Upper lobe of left lung (tissue), 6 donors: Measurements from ENCODE around the gene CHAF1A. TPM values are rescaled to one million over a fixed set of nuclear protein-coding genes. Genes with fewer than 3 reads are reported as not detected.

Experiments
- ATAC-seq, 2 donors: fragments of 200-7000 bp; cut with Tn5 transposase; one replicate each; pipeline ENCODE4 v1.9.1; 2022; ENCODE audit warnings: mild to moderate bottlenecking in 2 of 2, moderate library complexity in 2 of 2; ENCODE audit not compliant: low FRiP score in 2 of 2
- DNase-seq, 2 donors: peaks; one replicate each; pipeline ENCODE4 v3.0.0-alpha.2; 2019 to 2020
- H3K27ac ChIP-seq, 4 donors: fragments of 200-600 bp; sonication (generic); one replicate each; pipeline ENCODE4 v1.5.1; 2016 to 2019
- H3K27me3 ChIP-seq, 4 donors: fragments of 200-600 bp; sonication (generic); one replicate each; pipeline ENCODE4 v1.5.1; 2017 to 2019
- H3K36me3 ChIP-seq, 4 donors: fragments of 200-600 bp; sonication (generic); one replicate each; pipeline ENCODE4 v1.5.1; 2016 to 2019
- H3K4me1 ChIP-seq, 4 donors: fragments of 200-600 bp; sonication (generic); one replicate each; pipeline ENCODE4 v1.5.1; 2018 to 2019
- H3K4me3 ChIP-seq, 4 donors: fragments of 200-600 bp; sonication (generic); one replicate each; pipeline ENCODE4 v1.5.1; 2017 to 2019; ENCODE audit warnings: mild to moderate bottlenecking in 2 of 4, moderate library complexity in 1 of 4
- H3K9me3 ChIP-seq, 4 donors: fragments of 200-600 bp; sonication (generic); one replicate each; pipeline ENCODE4 v1.5.1; 2018 to 2019
- CTCF ChIP-seq, 6 experiments: fragments of 450-650 bp in 4 of 6; fragments of 200-600 bp in 2 of 6; sonication (generic) in 2 of 6; IDR thresholded peaks; one replicate each; pipeline ENCODE4 v1.5.1; 2016 to 2019; ENCODE audit warnings: antibody characterized with exemption in 6 of 6
- EP300 ChIP-seq, 4 donors: sonication (generic); formaldehyde crosslinking; IDR thresholded peaks; one replicate each; pipeline ENCODE4 v1.5.1; 2017; ENCODE audit warnings: antibody characterized with exemption in 4 of 4, control low read depth in 2 of 4
- POLR2A ChIP-seq, 4 donors: fragments of 450-650 bp; IDR thresholded peaks; one replicate each; pipeline ENCODE4 v1.5.1; 2016 to 2017; ENCODE audit warnings: antibody characterized with exemption in 4 of 4, mild to moderate bottlenecking in 2 of 4
- POLR2AphosphoS5 ChIP-seq, 2 donors: sonication (generic); formaldehyde crosslinking; IDR thresholded peaks; one replicate each; pipeline ENCODE4 v1.5.1; 2017; ENCODE audit warnings: antibody characterized with exemption in 2 of 2
- WGBS, 2 donors: methylation state at CpG; one replicate each; pipeline ENCODE4 v1.1.5; 2017 to 2018; 5-methylcytosine and 5-hydroxymethylcytosine counted together
- small RNA-seq, 4 donors: library from RNA; depleted of rRNA; stranded (forward); fragments of <200 nt; gene quantifications; one replicate each; pipeline ENCODE3, GENCODE V24; 2016
- total RNA-seq, 6 donors: library from RNA; depleted of rRNA in 4 of 6; stranded (reverse); fragments of >200 nt in 4 of 6; gene quantifications; one replicate each; pipeline versions ENCODE4 v1.1.0 to v1.2.1, GENCODE V29; 2016 to 2021
- donor health status: DM: no; HTN: no; CAD: no; lungs with moderate emphysema.
- donor health status: DM: no; HTN: yes; CAD: no; lungs with severe emphysema.

The CHAF1A gene
- total RNA-seq, 6 donors from 2014 or later, result 3.3 to 16.8 (median 10.1) TPM

- Histone ChIP-seq H3K27ac (no peak overlapping the region), H3K9me3 (no peaks in the 10 kb centered on the region), H3K4me3 (no peak overlapping the region), H3K4me1 (no peaks in the 10 kb centered on the region), H3K27me3 (no peaks in the 10 kb centered on the region), H3K36me3 (peaks cover 11 to 67% (median 38%) of the 10 kb centered on the region in 4 donors)
- TF ChIP-seq POLR2AphosphoS5 (IDR thresholded peaks at IDR 0.05), result no peak
- no peak for TF ChIP-seq POLR2A (IDR thresholded peaks at IDR 0.05)
- TF ChIP-seq EP300 (IDR thresholded peaks at IDR 0.05), result no peak
- TF ChIP-seq CTCF (IDR thresholded peaks at IDR 0.05), result no peak
- no peak for ATAC-seq
- WGBS, 2 donors, result 93 to 94% methylated on average over 29 of the region's 29 CpGs
- no peak for DNase-seq
These were observed 86.1 kb downstream of the CHAF1A start for GRCh38 chr19:4488496-4488895.

GRCh38 chr19:4491446-4491845, 89.0 kb downstream of the CHAF1A start:
- no peak for DNase-seq
- H3K9me3 ChIP-seq, result no peaks in the 10 kb centered on the region

GRCh38 chr19:4492337-4493103, 90.1 kb downstream of the CHAF1A start:
- H3K27ac ChIP-seq, result no peak overlapping the region
- no peak overlapping the region for H3K4me3 ChIP-seq
- no peaks in the 10 kb centered on the region for H3K4me1 ChIP-seq
- ATAC-seq, result no peak
- WGBS, 2 donors, result 93 to 95% methylated on average over 3 of the region's 3 CpGs
- H3K36me3 ChIP-seq, result peaks cover 26 to 87% (median 68%) of the 10 kb centered on the region in 4 donors
- no peak for TF ChIP-seq POLR2AphosphoS5 (IDR thresholded peaks at IDR 0.05)
- TF ChIP-seq EP300 (IDR thresholded peaks at IDR 0.05), result no peak
- no peak for TF ChIP-seq CTCF (IDR thresholded peaks at IDR 0.05)
- no peak for TF ChIP-seq POLR2A (IDR thresholded peaks at IDR 0.05)
- no peaks in the 10 kb centered on the region for H3K27me3 ChIP-seq
- no peaks in the 10 kb centered on the region for H3K9me3 ChIP-seq
- no peak for DNase-seq

More at GRCh38 chr19:4491446-4491845, 89.0 kb downstream of the CHAF1A start:
- ATAC-seq, result no peak
- H3K36me3 ChIP-seq, result peaks cover 26 to 82% (median 60%) of the 10 kb centered on the region in 4 donors
- WGBS, 2 donors, result 98 to 100% methylated on average over 9 to 21 of the region's 21 CpGs
- H3K27ac ChIP-seq, result no peak overlapping the region
- H3K4me3 ChIP-seq, result no peak overlapping the region
- no peaks in the 10 kb centered on the region for H3K4me1 ChIP-seq
- no peak for TF ChIP-seq EP300 (IDR thresholded peaks at IDR 0.05)
- no peak for TF ChIP-seq CTCF (IDR thresholded peaks at IDR 0.05)
- no peak for TF ChIP-seq POLR2AphosphoS5 (IDR thresholded peaks at IDR 0.05)
- H3K27me3 ChIP-seq, result no peaks in the 10 kb centered on the region

Small RNAs within 50 kb of the gene (small RNA-seq; reads per million reads assigned to genes)
- 0 reads per million in 4 donors for gene MIR4746

Other genes with a start within 250 kb of the CHAF1A start
- under 1 TPM in 1 of 6 donors, not detected in 5; 0.14 TPM for gene CREB3L3, start 249.0 kb upstream of the CHAF1A start, total RNA-seq
- 10 to 100 TPM; 20.8 to 55.0 (median 27.8) TPM for gene SIRT6, start 220.1 kb upstream of the CHAF1A start, total RNA-seq
- 10 to 100 TPM in 1 of 6 donors, 1 to 10 TPM in 3, under 1 TPM in 2; 0.46 to 10.5 (median 1.3) TPM for gene ANKRD24, start 220.0 kb upstream of the CHAF1A start, total RNA-seq
- gene EBI3, start 173.1 kb upstream of the CHAF1A start, total RNA-seq, result 1 to 10 TPM; 1.7 to 7.4 (median 2.5) TPM
- 10 to 100 TPM; 18.8 to 36.6 (median 25.4) TPM for gene YJU2, start 155.6 kb upstream of the CHAF1A start, total RNA-seq
- under 1 TPM in 1 of 6 donors, not detected in 5; 0.98 TPM for gene SHD, start 123.4 kb upstream of the CHAF1A start, total RNA-seq
- gene TMIGD2, start 100.3 kb upstream of the CHAF1A start, total RNA-seq, result 1 to 10 TPM in 3 of 6 donors, under 1 TPM in 2, not detected in 1; 0.30 to 1.9 (median 1.3) TPM
- 1 to 10 TPM in 2 of 6 donors, under 1 TPM in 4; 0.54 to 2.1 (median 0.82) TPM for gene FSD1, start 98.0 kb upstream of the CHAF1A start, total RNA-seq
- gene STAP2, start 63.8 kb upstream of the CHAF1A start, total RNA-seq, result 10 to 100 TPM; 11.2 to 39.8 (median 14.7) TPM
- 10 to 100 TPM in 4 of 6 donors, 1 to 10 TPM in 2; 7.7 to 37.1 (median 15.6) TPM for gene MPND, start 59.1 kb upstream of the CHAF1A start, total RNA-seq
- gene SH3GL1, start 2.1 kb upstream of the CHAF1A start, total RNA-seq, result 10 to 100 TPM; 27.4 to 60.1 (median 53.8) TPM
- 100 to 1,000 TPM in 4 of 6 donors, 10 to 100 TPM in 2; 48.1 to 186 (median 111) TPM for gene UBXN6, start 55.2 kb downstream of the CHAF1A start, total RNA-seq
- 10 to 100 TPM; 23.9 to 71.2 (median 37.6) TPM for gene HDGFL2, start 69.7 kb downstream of the CHAF1A start, total RNA-seq
- 10 to 100 TPM in 1 of 6 donors, 1 to 10 TPM in 5; 1.8 to 11.5 (median 3.8) TPM for gene PLIN4, start 115.8 kb downstream of the CHAF1A start, total RNA-seq
- 10 to 100 TPM; 13.5 to 97.4 (median 23.0) TPM for gene PLIN5, start 132.6 kb downstream of the CHAF1A start, total RNA-seq
- 10 to 100 TPM in 4 of 6 donors, 1 to 10 TPM in 2; 7.3 to 19.9 (median 12.2) TPM for gene LRG1, start 137.4 kb downstream of the CHAF1A start, total RNA-seq
- 10 to 100 TPM in 2 of 6 donors, 1 to 10 TPM in 4; 3.4 to 33.1 (median 7.6) TPM for gene SEMA6B, start 157.0 kb downstream of the CHAF1A start, total RNA-seq
- gene TNFAIP8L1, start 236.9 kb downstream of the CHAF1A start, total RNA-seq, result 10 to 100 TPM in 3 of 6 donors, 1 to 10 TPM in 3; 4.4 to 17.5 (median 11.4) TPM